Mucosa of rectum (tissue), 2 donors: ENCODE measurements around the gene COL27A1.

Source experiments
- H3K27ac ChIP-seq, 2 donors: one replicate each; pipeline ENCODE4 v1.7.0; 2013; ENCODE audit warnings: inconsistent platforms in 2 of 2, low read depth in 2 of 2, low read length in 2 of 2
- H3K27me3 ChIP-seq, 2 donors: one replicate each; pipeline ENCODE4 v1.7.0; 2013; ENCODE audit warnings: low read length in 2 of 2; ENCODE audit not compliant: control insufficient read depth in 2 of 2, insufficient read depth in 2 of 2
- H3K36me3 ChIP-seq, 2 donors: one replicate each; pipeline ENCODE4 v1.7.0; 2013; ENCODE audit warnings: low read length in 2 of 2; ENCODE audit not compliant: control insufficient read depth in 2 of 2, insufficient read depth in 2 of 2
- H3K4me1 ChIP-seq, 2 donors: one replicate each; pipeline ENCODE4 v1.7.0; 2013; ENCODE audit warnings: low read length in 2 of 2, mild to moderate bottlenecking in 1 of 2; ENCODE audit not compliant: control insufficient read depth in 2 of 2, insufficient read depth in 2 of 2
- H3K4me3 ChIP-seq, 2 donors: one replicate each; pipeline ENCODE4 v1.7.0; 2013; ENCODE audit warnings: low read length in 2 of 2
- H3K9ac ChIP-seq, 2 donors: one replicate each; pipeline ENCODE4 v1.7.0; 2013; ENCODE audit warnings: low read length in 2 of 2, low read depth in 1 of 2, mild to moderate bottlenecking in 1 of 2
- H3K9me3 ChIP-seq, 2 donors: one replicate each; pipeline ENCODE4 v1.7.0; 2013; ENCODE audit warnings: low read length in 2 of 2; ENCODE audit not compliant: control insufficient read depth in 2 of 2
- donor health status: healthy.
- donor health status: Normal muscosa, but diverticular disease.

Gene COL27A1

DNA sequence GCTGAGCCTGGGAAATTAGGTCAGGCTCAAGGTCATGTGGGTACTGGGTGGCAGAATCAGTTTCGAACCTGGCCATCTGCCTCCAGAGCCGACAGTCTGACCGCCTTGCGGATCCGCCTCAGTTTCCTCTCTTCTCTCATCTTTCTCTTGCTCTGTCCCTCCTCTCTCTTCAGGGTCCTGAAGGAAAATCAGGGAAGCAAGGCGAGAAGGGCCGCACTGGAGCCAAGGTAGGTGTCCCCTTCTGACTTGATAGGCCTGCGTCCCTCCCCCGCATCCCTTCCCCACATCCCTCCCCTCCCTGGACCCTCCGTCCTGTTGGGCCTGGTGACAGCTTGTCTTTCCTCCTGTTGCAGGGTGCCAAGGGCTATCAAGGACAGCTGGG lies 126.8 kb downstream of the COL27A1 start:
- Histone ChIP-seq H3K27me3 (no peaks in the 10 kb centered on the region), H3K36me3 (no peaks in the 10 kb centered on the region), H3K4me1 (peaks cover 0 to under 1% of the 10 kb centered on the region in 2 donors), H3K9ac (no peak overlapping the region), H3K27ac (no peak overlapping the region), H3K4me3 (no peak overlapping the region), H3K9me3 (no peaks in the 10 kb centered on the region)

DNA sequence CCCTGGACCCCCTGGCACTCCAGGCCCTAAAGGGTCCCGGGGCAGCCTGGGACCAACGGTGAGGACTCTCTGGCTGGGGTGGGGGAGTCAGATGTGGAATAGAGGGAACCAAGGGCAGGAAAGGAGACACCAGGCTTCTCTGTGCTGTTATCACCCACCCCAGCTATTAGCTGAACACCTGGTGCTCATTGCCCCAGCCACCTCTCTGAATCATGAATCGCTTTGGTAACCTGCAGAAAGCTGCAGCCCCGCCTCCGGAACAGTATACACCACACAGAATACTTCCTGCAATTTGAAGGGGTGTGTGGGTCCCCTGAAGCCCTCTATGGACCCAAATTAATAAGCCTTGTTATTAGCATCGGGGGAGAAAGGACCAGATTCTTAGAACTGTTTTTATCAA lies 127.2 kb downstream of the COL27A1 start:
- Histone ChIP-seq H3K4me1 (no peaks in the 10 kb centered on the region), H3K4me3 (no peak overlapping the region), H3K27ac (no peak overlapping the region), H3K9me3 (no peaks in the 10 kb centered on the region), H3K27me3 (no peaks in the 10 kb centered on the region), H3K9ac (no peak overlapping the region), H3K36me3 (no peaks in the 10 kb centered on the region)

DNA sequence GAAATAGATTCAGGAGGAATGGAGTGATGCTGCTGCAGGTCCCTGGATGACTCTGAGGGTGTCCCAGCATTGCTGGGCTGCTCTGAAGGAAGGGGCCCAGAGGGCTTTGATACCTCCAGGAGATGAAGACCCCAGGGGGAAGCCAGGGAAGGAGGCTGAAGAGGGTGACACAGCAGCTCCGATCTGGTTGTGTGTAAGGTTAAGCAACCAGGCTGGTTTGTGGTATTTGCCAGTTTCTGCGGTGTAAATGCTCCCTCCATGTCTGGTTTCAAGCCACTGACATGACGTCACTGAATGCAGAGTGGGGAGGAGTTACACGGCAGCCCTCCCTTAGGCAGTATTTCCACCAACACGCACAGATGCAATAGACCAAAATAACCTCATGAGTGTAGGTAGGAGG lies 127.6 kb downstream of the COL27A1 start:
- no peaks in the 10 kb centered on the region for H3K36me3 ChIP-seq
- no peak overlapping the region for H3K27ac ChIP-seq
- no peaks in the 10 kb centered on the region for H3K4me1 ChIP-seq
- H3K27me3 ChIP-seq = no peaks in the 10 kb centered on the region
- H3K9ac ChIP-seq = no peak overlapping the region
- no peak overlapping the region for H3K4me3 ChIP-seq
- no peaks in the 10 kb centered on the region for H3K9me3 ChIP-seq

DNA sequence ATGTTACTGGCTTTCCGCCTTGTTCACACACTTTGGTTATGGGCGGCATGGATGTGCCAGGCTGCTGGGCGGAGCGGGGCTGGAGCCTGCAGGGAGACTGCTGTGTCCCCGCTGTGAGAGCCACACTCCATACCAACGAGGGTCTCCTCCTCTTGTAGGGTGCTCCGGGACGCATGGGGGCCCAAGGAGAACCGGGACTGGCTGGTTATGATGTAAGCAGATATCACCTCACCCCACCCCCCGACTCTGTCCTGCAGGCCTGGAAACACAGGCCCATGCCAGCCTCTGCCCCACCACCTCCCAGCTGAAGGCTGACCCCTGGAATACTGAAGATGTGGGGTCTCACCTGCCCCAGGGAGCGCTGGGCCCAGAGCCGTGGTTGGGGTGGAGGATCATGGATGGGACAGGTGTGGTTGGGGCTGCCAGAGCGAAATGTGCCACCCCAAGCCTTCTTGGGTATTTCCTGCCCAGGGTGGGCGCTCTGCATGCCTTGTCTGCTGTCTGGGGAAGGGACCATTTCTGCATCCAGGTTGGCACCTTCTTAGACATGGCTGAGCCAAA lies 128.3 kb downstream of the COL27A1 start:
- H3K9me3 ChIP-seq = no peaks in the 10 kb centered on the region
- no peak overlapping the region for H3K27ac ChIP-seq
- H3K36me3 ChIP-seq = no peaks in the 10 kb centered on the region
- H3K4me1 ChIP-seq = no peaks in the 10 kb centered on the region
- H3K4me3 ChIP-seq = no peak overlapping the region
- H3K27me3 ChIP-seq = no peaks in the 10 kb centered on the region
- H3K9ac ChIP-seq = no peak overlapping the region

DNA sequence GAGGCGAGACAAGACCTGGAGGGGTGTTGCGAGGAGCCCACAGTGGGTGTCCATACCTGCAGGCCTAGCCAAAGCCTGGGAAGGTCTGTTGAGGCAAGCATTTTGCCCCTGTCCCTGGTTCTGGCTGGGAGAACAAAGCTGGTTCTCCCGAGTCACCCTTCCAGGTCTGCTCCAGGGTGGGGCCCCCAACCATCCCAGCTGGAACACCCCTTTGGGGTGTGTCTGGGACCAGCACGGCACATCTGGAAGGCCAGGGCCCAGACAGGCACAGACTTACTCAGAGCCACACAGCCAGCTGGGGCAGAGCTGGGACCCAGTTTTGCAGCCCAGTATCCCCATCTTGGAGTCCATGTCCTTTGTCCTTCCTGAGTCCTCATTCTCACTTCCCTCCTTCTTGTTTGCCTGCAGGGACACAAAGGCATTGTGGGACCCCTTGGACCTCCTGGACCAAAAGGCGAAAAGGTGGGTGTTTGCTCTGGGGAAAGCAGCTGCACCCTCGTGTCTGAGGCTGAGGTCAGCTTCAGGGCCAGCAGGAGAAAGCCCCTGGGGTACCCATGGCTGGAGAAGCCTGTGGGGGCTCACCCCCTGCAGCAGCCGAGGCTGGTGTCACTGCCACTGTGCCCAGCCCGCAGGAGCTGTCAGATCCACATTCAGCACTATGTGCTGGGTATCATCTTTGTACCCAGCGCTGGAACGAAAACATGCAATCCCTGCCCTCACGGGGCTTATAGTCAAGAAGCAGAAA lies 129.2 kb downstream of the COL27A1 start:
- Histone ChIP-seq H3K4me3 (no peak overlapping the region), H3K27me3 (no peaks in the 10 kb centered on the region), H3K4me1 (no peaks in the 10 kb centered on the region), H3K27ac (no peak overlapping the region), H3K36me3 (no peaks in the 10 kb centered on the region), H3K9ac (no peak overlapping the region), H3K9me3 (no peaks in the 10 kb centered on the region)

DNA sequence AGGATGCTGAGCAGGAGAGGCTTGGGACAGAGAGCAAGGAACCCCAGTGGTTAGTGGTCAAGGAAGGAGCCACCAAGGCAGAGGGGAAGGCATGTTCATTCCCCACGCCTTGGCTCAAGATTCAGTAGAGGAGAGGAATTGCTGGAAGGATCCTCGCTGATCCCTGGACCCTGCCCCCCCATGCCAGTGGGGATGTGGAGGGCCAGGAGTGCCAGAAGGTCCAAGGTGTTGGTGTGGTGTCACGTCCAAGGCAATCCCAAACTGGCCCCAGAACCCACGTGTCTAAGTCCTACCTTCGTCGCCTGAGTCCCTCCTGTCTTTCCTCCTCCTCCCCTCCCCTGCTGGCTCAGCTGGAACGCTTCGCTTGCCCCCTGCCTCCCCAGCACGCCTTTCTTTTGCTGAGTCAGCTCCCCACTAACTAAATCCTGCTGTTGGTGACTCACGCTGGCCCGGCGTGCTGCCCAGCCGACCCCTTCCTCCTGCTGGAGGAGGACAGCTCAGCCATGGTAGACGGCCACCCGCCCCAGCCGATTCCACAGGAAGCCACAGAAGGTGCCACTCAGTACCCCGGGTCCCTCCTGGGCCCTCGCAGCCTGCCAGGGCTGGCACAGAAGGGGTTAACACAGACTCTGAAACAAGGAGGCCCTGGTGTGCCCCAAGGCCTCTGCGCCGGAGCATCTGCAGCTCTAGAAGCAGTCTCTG lies 130.0 kb downstream of the COL27A1 start:
- H3K4me1 ChIP-seq = no peaks in the 10 kb centered on the region
- no peak overlapping the region for H3K9ac ChIP-seq
- H3K27ac ChIP-seq = no peak overlapping the region
- H3K4me3 ChIP-seq = no peak overlapping the region
- H3K27me3 ChIP-seq = no peaks in the 10 kb centered on the region
- no peaks in the 10 kb centered on the region for H3K9me3 ChIP-seq
- H3K36me3 ChIP-seq = no peaks in the 10 kb centered on the region

DNA sequence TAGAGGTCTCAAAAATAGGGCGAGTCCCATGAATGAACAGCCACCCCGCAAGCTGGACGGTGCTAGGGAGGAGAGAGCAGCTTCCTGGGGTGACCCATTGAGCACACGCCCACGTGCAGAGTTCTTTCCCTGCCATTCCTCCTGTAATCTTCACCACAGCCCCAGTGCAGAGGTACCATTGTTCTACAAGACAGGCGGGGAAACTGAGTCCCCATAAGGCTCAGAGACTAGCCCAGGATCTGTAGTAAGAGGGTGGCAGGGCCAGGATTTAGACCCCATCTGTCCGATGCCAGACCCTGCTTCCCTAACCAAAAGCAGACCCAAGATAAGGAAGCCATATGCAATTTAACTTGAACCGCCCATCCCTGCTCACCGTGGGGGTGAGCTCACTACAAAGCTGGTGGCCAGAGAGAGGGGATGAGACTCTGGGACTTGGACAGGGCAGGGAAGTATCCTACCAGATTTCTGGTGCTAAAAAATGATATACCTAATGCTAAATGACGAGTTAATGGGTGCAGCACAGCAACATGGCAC lies 130.9 kb downstream of the COL27A1 start:
- no peaks in the 10 kb centered on the region for H3K9me3 ChIP-seq
- H3K9ac ChIP-seq = no peak overlapping the region
- H3K4me1 ChIP-seq = no peaks in the 10 kb centered on the region
- no peaks in the 10 kb centered on the region for H3K36me3 ChIP-seq
- no peak overlapping the region for H3K4me3 ChIP-seq
- H3K27me3 ChIP-seq = no peaks in the 10 kb centered on the region
- H3K27ac ChIP-seq = no peak overlapping the region

DNA sequence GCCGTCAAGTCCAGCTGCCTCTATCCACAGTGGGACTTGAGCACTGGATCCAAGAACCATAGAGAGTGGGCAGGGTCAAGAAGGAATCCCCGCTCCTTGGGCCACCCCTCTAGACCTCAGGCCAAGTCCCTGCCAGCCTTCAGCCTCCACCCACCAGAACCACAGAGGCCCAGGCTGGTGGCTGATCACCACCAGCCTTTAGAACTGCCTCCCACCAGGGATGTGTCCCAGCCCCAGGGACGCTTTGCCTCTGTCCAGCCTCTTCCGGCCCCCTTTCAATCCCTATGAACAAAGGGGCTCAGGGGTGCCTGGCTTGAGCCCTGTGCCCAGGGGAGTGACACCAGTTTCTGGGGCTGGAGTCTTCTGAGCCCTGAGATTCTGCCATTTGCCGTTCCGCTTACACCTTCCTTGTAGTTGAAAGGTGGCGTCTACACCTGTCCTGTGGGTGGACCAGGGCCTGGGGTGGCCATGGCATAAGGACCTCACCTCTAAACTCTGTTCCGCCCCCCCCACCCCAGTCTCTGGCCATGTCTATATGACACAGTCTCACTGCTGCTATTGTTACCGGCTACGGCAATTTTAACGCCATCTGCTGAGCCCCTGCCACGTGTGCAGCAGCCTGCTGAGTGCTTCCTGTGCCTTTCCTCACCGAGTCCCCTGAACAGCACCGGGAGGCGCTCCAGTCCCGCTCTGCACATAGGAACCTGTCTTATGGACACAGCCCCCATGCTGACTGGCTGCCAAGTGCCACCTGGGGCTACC lies 131.8 kb downstream of the COL27A1 start:
- H3K9me3 ChIP-seq = no peaks in the 10 kb centered on the region
- H3K4me1 ChIP-seq = no peaks in the 10 kb centered on the region
- no peaks in the 10 kb centered on the region for H3K27me3 ChIP-seq
- H3K27ac ChIP-seq = no peak overlapping the region
- peaks cover 0 to under 1% of the 10 kb centered on the region in 2 donors for H3K36me3 ChIP-seq
- no peak overlapping the region for H3K9ac ChIP-seq
- H3K4me3 ChIP-seq = no peak overlapping the region

DNA sequence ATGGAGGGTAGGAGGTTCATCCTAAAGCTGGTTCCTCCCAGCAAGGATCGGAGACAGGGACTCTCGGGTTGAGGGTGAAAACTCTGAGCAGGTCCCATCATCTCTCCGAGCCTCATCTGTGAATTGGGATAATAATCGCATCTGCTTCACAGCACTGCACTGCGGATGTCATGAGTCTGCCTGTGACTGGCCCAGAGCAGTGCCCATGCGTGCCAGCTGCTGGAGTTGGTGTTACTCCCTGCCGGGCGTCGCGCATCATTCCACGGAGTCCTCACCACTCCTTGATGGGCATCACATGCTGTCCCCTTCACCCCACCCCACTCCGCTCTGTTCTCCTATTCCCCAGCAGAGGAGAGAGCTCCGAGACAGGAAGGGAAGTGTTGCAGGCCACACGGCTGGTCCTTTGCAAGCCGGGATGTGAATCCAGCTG lies 132.4 kb downstream of the COL27A1 start:
- no peak overlapping the region for H3K27ac ChIP-seq
- peaks cover 0 to 3% of the 10 kb centered on the region in 2 donors for H3K36me3 ChIP-seq
- no peak overlapping the region for H3K4me3 ChIP-seq
- no peak overlapping the region for H3K9ac ChIP-seq
- no peaks in the 10 kb centered on the region for H3K27me3 ChIP-seq
- no peaks in the 10 kb centered on the region for H3K9me3 ChIP-seq
- H3K4me1 ChIP-seq = no peaks in the 10 kb centered on the region
